ENCODE results near the gene SHISAL1.

SHISAL1 gene

GRCh38 chr22:44351685-44352377 lies 39.1 kb upstream of the SHISAL1 start:
- DNase-seq (ENCODE audit: insufficient read length, low spot score): no peak
- TF ChIP-seq CTCF (IDR thresholded peaks at IDR 0.05; ENCODE audit: insufficient read depth, missing control alignments): no peak
- no peak for FAIRE-seq

- no peak for TF ChIP-seq CTCF (IDR thresholded peaks at IDR 0.05; ENCODE audit: insufficient read depth, missing control alignments)
- FAIRE-seq: no peak
These were observed 38.3 kb upstream of the SHISAL1 start for GRCh38 chr22:44351037-44351436.

GRCh38 chr22:44349594-44349993 lies 36.8 kb upstream of the SHISAL1 start:
- no peak for TF ChIP-seq CTCF (IDR thresholded peaks at IDR 0.05; ENCODE audit: insufficient read depth, missing control alignments)
- DNase-seq (ENCODE audit: insufficient read length, low spot score) (no peak), FAIRE-seq (no peak)

More at GRCh38 chr22:44351037-44351436, 38.3 kb upstream of the SHISAL1 start:
- DNase-seq (ENCODE audit: insufficient read length, low spot score): no peak

- no peak for FAIRE-seq
- DNase-seq (ENCODE audit: insufficient read length, low spot score): no peak
- TF ChIP-seq CTCF (IDR thresholded peaks at IDR 0.05; ENCODE audit: insufficient read depth, missing control alignments): no peak
These were observed 36.3 kb upstream of the SHISAL1 start for GRCh38 chr22:44348971-44349560.

- DNase-seq (ENCODE audit: insufficient read length, low spot score): no peak
- no peak for TF ChIP-seq CTCF (IDR thresholded peaks at IDR 0.05; ENCODE audit: insufficient read depth, missing control alignments)
- no peak for FAIRE-seq
These were observed 34.8 kb upstream of the SHISAL1 start for GRCh38 chr22:44347549-44347948.

GRCh38 chr22:44347080-44347479 lies 34.3 kb upstream of the SHISAL1 start:
- TF ChIP-seq CTCF (IDR thresholded peaks at IDR 0.05; ENCODE audit: insufficient read depth, missing control alignments): no peak
- DNase-seq (ENCODE audit: insufficient read length, low spot score): no peak
- FAIRE-seq: no peak

- DNase-seq (ENCODE audit: insufficient read length, low spot score) (no peak), FAIRE-seq (no peak)
- TF ChIP-seq CTCF (IDR thresholded peaks at IDR 0.05; ENCODE audit: insufficient read depth, missing control alignments): no peak
These were observed 33.1 kb upstream of the SHISAL1 start for GRCh38 chr22:44345872-44346271.
